Gastrocnemius medialis (tissue), 4 donors: Measurements from ENCODE around the gene KRT73. TPM values are rescaled to one million over a fixed set of nuclear protein-coding genes. Genes with fewer than 3 reads are reported as not detected.

Experiments used
- ATAC-seq, 2 donors: fragments of 150-250 bp; one replicate each; pipeline ENCODE4 v1.9.1; 2016
- DNase-seq, 2 donors: peaks; one replicate each; pipeline ENCODE4 v3.0.0-alpha.2; 2019
- H3K27ac ChIP-seq, 4 donors: fragments of 200-600 bp; sonication (generic); 1 replicate in 1 of 4; 2 replicates in 3 of 4; pipeline ENCODE4 v1.5.1; 2016 to 2018; ENCODE audit warnings: mild to moderate bottlenecking in 2 of 4, moderate library complexity in 1 of 4
- H3K27me3 ChIP-seq, 3 donors: fragments of 200-600 bp; sonication (generic) in 2 of 3; 1 replicate in 1 of 3; 2 replicates in 2 of 3; pipeline versions ENCODE4 v1.5.1 to v1.6.0; 2016 to 2019; ENCODE audit warnings: mild to moderate bottlenecking in 1 of 3, moderate library complexity in 1 of 3
- H3K36me3 ChIP-seq, 2 donors: fragments of 200-600 bp; sonication (generic) in 1 of 2; one replicate each; pipeline ENCODE4 v1.5.1; 2017 to 2018
- H3K4me1 ChIP-seq, 2 donors: fragments of 200-600 bp; sonication (generic) in 1 of 2; one replicate each; pipeline ENCODE4 v1.5.1; 2016 to 2017; ENCODE audit warnings: mild to moderate bottlenecking in 2 of 2
- H3K4me3 ChIP-seq, 4 donors: fragments of 200-600 bp; sonication (generic) in 3 of 4; 1 replicate in 1 of 4; 2 replicates in 3 of 4; pipeline ENCODE4 v1.5.1; 2016 to 2019; ENCODE audit warnings: mild to moderate bottlenecking in 2 of 4
- H3K9me3 ChIP-seq, 3 donors: fragments of 200-600 bp; sonication (generic) in 2 of 3; 1 replicate in 1 of 3; 2 replicates in 2 of 3; pipeline ENCODE4 v1.5.1; 2016 to 2019
- CTCF ChIP-seq, 5 experiments: fragments of 450-650 bp in 3 of 5; fragments of 200-600 bp in 2 of 5; sonication (generic) in 2 of 5; IDR thresholded peaks in 4 of 5; conservative IDR thresholded peaks in 1 of 5; 1 replicate in 4 of 5; 2 replicates in 1 of 5; pipeline ENCODE4 v1.5.1; 2016 to 2019; ENCODE audit warnings: antibody characterized with exemption in 5 of 5, mild to moderate bottlenecking in 3 of 5, moderate library complexity in 3 of 5
- POLR2A ChIP-seq, 2 donors: fragments of 450-650 bp; IDR thresholded peaks; one replicate each; pipeline ENCODE4 v1.6.1; 2017; ENCODE audit warnings: antibody characterized with exemption in 2 of 2, mild to moderate bottlenecking in 2 of 2, moderate library complexity in 2 of 2
- in situ Hi-C, 4 donors: fragments of 200-750 bp; cut with MboI; loops; one replicate each; pipeline versions ENCODE4 v1.15.0 to v1.8.0; 2017; ENCODE audit warnings: low sequenced_read_pairs in 4 of 4
- intact Hi-C: fragments of 100-400 bp; cut with DNase I; formaldehyde crosslinking; loops from one replicate; pipeline ENCODE4 v1.15.1; 2023; ENCODE audit warnings: low total_unique reads
- total RNA-seq, 4 donors: library from RNA; depleted of rRNA; stranded (reverse); fragments of >200 nt; gene quantifications; one replicate each; pipeline versions ENCODE4 v1.1.0 to v1.2.3, GENCODE V29; 2016

Gene KRT73
- not detected for total RNA-seq

GRCh38 chr12:52618216-52618615 is at the start of gene KRT73:
KRT73 (minus strand) TSS chr12:52618559; CDS start chr12:52618524, 35 bp downstream.
- no peaks in the 10 kb centered on the region for H3K4me1 ChIP-seq
- in situ Hi-C loops: no loop called here

GRCh38 chr12:52667931-52668330 is 49.6 kb upstream of the KRT73 start:
- TF ChIP-seq CTCF (IDR thresholded peaks at IDR 0.05 in 4 of 5, conservative IDR thresholded peaks at IDR 0.05 in 1 of 5) (no peak), POLR2A (IDR thresholded peaks at IDR 0.05) (no peak)
- in situ Hi-C loops: no loop called here
- Histone ChIP-seq H3K27ac (no peak overlapping the region), H3K27me3 (peaks cover 0 to 7% (median 3%) of the 10 kb centered on the region in 3 donors), H3K36me3 (no peaks in the 10 kb centered on the region), H3K4me1 (no peaks in the 10 kb centered on the region), H3K4me3 (no peak overlapping the region), H3K9me3 (no peaks in the 10 kb centered on the region)
- ATAC-seq: no peak
- DNase-seq: no peak
- intact Hi-C loops: no loop called here

More at GRCh38 chr12:52618216-52618615, at the start of gene KRT73:
- Histone ChIP-seq H3K36me3 (no peaks in the 10 kb centered on the region), H3K9me3 (peaks cover 0 to 2% (median 0%) of the 10 kb centered on the region in 3 donors), H3K27me3 (peaks cover 0 to 2% (median 0%) of the 10 kb centered on the region in 3 donors), H3K27ac (no peak within 1 kb of the TSS), H3K4me3 (no peak within 1 kb of the TSS)
- intact Hi-C loops: no loop called here
- TF ChIP-seq POLR2A (IDR thresholded peaks at IDR 0.05) (no peak), CTCF (IDR thresholded peaks at IDR 0.05 in 4 of 5, conservative IDR thresholded peaks at IDR 0.05 in 1 of 5) (no peak)
- DNase-seq (no peak), ATAC-seq (no peak)

- Histone ChIP-seq H3K36me3 (no peaks in the 10 kb centered on the region), H3K4me1 (no peaks in the 10 kb centered on the region), H3K27me3 (peaks cover 0 to 6% (median 3%) of the 10 kb centered on the region in 3 donors), H3K4me3 (no peak overlapping the region), H3K9me3 (no peaks in the 10 kb centered on the region), H3K27ac (no peak overlapping the region)
- in situ Hi-C loops: no loop called here
- intact Hi-C loops: no loop called here
- ATAC-seq (no peak), DNase-seq (no peak)
- no peak for TF ChIP-seq CTCF (IDR thresholded peaks at IDR 0.05 in 4 of 5, conservative IDR thresholded peaks at IDR 0.05 in 1 of 5)
- TF ChIP-seq POLR2A (IDR thresholded peaks at IDR 0.05): no peak
These were observed 49.1 kb upstream of the KRT73 start for GRCh38 chr12:52667509-52667908.

DNA sequence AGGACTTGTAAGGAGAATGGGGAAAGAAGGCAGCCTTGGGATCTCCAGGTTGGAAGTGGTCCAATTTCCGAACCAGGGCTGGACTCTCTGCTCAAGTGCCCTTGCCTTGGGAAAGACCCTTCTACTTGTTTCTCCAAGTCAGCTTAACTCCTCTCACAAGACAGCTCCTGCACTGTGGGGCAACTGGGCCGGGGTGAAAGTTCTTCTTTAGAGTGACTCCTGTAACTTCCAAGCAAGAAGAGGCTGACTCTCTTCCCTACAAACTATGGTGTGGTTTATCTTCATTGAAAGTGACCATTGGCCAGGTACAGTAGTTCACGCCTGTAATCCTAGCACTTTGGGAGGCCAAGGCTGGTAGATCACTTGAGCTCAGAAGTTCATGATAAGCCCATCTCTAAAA is 48.1 kb upstream of the KRT73 start:
- peaks cover 0 to 6% (median 3%) of the 10 kb centered on the region in 3 donors for H3K27me3 ChIP-seq
- TF ChIP-seq POLR2A (IDR thresholded peaks at IDR 0.05): no peak
- no peak for TF ChIP-seq CTCF (IDR thresholded peaks at IDR 0.05 in 4 of 5, conservative IDR thresholded peaks at IDR 0.05 in 1 of 5)
- no peaks in the 10 kb centered on the region for H3K4me1 ChIP-seq
- intact Hi-C loops (no loop called here), in situ Hi-C loops (no loop called here)
- H3K9me3 ChIP-seq: no peaks in the 10 kb centered on the region
- ATAC-seq (no peak), DNase-seq (no peak)
- no peak overlapping the region for H3K27ac ChIP-seq
- no peaks in the 10 kb centered on the region for H3K36me3 ChIP-seq
- H3K4me3 ChIP-seq: no peak overlapping the region

DNA sequence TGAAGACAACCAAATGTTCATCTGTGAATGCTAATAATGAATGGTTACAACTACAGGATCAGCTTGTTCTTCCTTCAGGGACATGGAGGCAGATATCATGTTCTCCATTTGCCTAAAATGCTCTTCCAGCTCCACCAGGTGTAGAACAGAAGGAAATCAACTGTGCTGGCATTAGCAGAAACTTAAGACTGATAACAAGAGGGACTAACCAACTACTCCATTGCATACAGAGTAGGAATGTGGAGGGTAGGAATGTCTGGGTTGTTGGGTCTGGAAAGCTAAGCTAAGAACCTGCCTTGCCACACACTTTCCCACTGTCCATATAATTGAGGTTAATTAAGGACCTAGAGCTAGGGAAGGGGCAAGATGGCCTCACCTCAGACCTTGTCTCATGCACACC is 45.1 kb upstream of the KRT73 start:
- no peak overlapping the region for H3K27ac ChIP-seq
- no peak overlapping the region for H3K4me3 ChIP-seq
- TF ChIP-seq CTCF (IDR thresholded peaks at IDR 0.05 in 4 of 5, conservative IDR thresholded peaks at IDR 0.05 in 1 of 5): no peak
- TF ChIP-seq POLR2A (IDR thresholded peaks at IDR 0.05): no peak
- intact Hi-C loops: no loop called here
- H3K9me3 ChIP-seq: no peaks in the 10 kb centered on the region
- H3K4me1 ChIP-seq: no peaks in the 10 kb centered on the region
- in situ Hi-C loops: no loop called here
- H3K27me3 ChIP-seq: peaks cover 0 to 9% (median 3%) of the 10 kb centered on the region in 3 donors
- DNase-seq (no peak), ATAC-seq (no peak)
- H3K36me3 ChIP-seq: no peaks in the 10 kb centered on the region
